HL-60 (cell line): ENCODE results near the gene CAPN9.

Source experiments
- DNase-seq, 2 experiments: peaks; one replicate each; pipeline ENCODE4 v3.0.0-alpha.2; 2010 to 2020; ENCODE audit warnings: low read depth in 1 of 2, low spot score in 1 of 2
- H3K27ac ChIP-seq: fragments of 250-450 bp; sonication (Bioruptor Pico); replicated peaks from 2 replicates; pipeline ENCODE4 v1.5.1; 2020; ENCODE audit warnings: mild to moderate bottlenecking, moderate library complexity
- H3K27me3 ChIP-seq: fragments of 250-450 bp; sonication (Bioruptor Pico); 2 replicates; pipeline ENCODE4 v1.5.1; 2021; ENCODE audit warnings: mild to moderate bottlenecking, moderate library complexity; ENCODE audit not compliant: insufficient read depth, poor library complexity, severe bottlenecking
- H3K4me3 ChIP-seq: replicated peaks from 2 replicates; pipeline ENCODE4 v1.5.1; 2011; ENCODE audit warnings: mild to moderate bottlenecking, control low read depth, low read length; ENCODE audit not compliant: insufficient read depth
- CTCF ChIP-seq: IDR thresholded peaks from one replicate; pipeline ENCODE4 v1.5.1; 2011; ENCODE audit warnings: low read length, control low read depth, inconsistent platforms; ENCODE audit not compliant: insufficient read depth
- GABPA ChIP-seq: IDR thresholded peaks from 2 replicates; pipeline ENCODE4 v1.6.1; 2012; ENCODE audit warnings: low read depth
- POLR2AphosphoS5 ChIP-seq: IDR thresholded peaks from 2 replicates; pipeline ENCODE4 v1.6.1; 2012; ENCODE audit warnings: low read depth
- REST ChIP-seq: IDR thresholded peaks from 2 replicates; pipeline ENCODE4 v1.6.1; 2012; ENCODE audit warnings: low read depth; ENCODE audit not compliant: insufficient replicate concordance
- SPI1 ChIP-seq: IDR thresholded peaks from 2 replicates; pipeline ENCODE4 v1.6.1; 2012; ENCODE audit warnings: low read depth, mild to moderate bottlenecking, borderline replicate concordance

The CAPN9 gene

GRCh38 chr1:230730977-230731376 is 16.2 kb upstream of the CAPN9 start:
- Histone ChIP-seq H3K4me3 (no peak overlapping the region), H3K27ac (no peak overlapping the region), H3K27me3 (no peaks in the 10 kb centered on the region)
- DNase-seq: no peak
- no peak for TF ChIP-seq GABPA
- TF ChIP-seq CTCF: no peak
- no peak for TF ChIP-seq POLR2AphosphoS5
- TF ChIP-seq SPI1: no peak
- TF ChIP-seq REST: no peak

GRCh38 chr1:230735447-230735846 is 11.7 kb upstream of the CAPN9 start:
- no peak for DNase-seq
- no peak overlapping the region for H3K4me3 ChIP-seq
- H3K27ac ChIP-seq: no peak overlapping the region
- TF ChIP-seq GABPA (no peak), CTCF (no peak), POLR2AphosphoS5 (no peak)
- no peaks in the 10 kb centered on the region for H3K27me3 ChIP-seq

GRCh38 chr1:230737622-230738262 is 9.4 kb upstream of the CAPN9 start:
- no peak for DNase-seq
- TF ChIP-seq CTCF: no peak
- TF ChIP-seq GABPA: no peak
- TF ChIP-seq SPI1: no peak
- TF ChIP-seq POLR2AphosphoS5: no peak
- TF ChIP-seq REST: no peak
- no peaks in the 10 kb centered on the region for H3K27me3 ChIP-seq
- no peak overlapping the region for H3K27ac ChIP-seq
- H3K4me3 ChIP-seq: no peak overlapping the region
